Loucy (cell line): ENCODE measurements around the gene DSE.
A peak's percentile ranks its signal among the peaks of the same experiment; 100 is the strongest.

ENCODE experiments used
- H2AFZ ChIP-seq: fragments of 200-600 bp; sonication (generic); 2 replicates; pipeline ENCODE4 v1.6.0; 2016; ENCODE audit warnings: antibody characterized with exemption, mild to moderate bottlenecking, low read length, moderate library complexity
- H3F3A ChIP-seq: fragments of 200-600 bp; 2 replicates; pipeline ENCODE4 v1.6.0; 2016; ENCODE audit warnings: antibody characterized with exemption, low read depth, mild to moderate bottlenecking
- H3K27me3 ChIP-seq: fragments of 200-600 bp; sonication (generic); 2 replicates; pipeline ENCODE4 v1.6.1; 2014; ENCODE audit warnings: low read length, mild to moderate bottlenecking; ENCODE audit not compliant: insufficient read depth, poor library complexity, severe bottlenecking
- H3K36me3 ChIP-seq: fragments of 200-600 bp; sonication (generic); 2 replicates; pipeline ENCODE4 v1.6.1; 2016; ENCODE audit warnings: low read length; ENCODE audit not compliant: insufficient read depth
- H3K4me1 ChIP-seq: fragments of 200-600 bp; sonication (generic); 2 replicates; pipeline ENCODE4 v1.5.1; 2014; ENCODE audit warnings: low read length, mild to moderate bottlenecking; ENCODE audit not compliant: insufficient read depth, poor library complexity, severe bottlenecking
- H3K4me2 ChIP-seq: fragments of 200-600 bp; sonication (generic); 2 replicates; pipeline ENCODE4 v1.6.0; 2014; ENCODE audit warnings: antibody characterized with exemption, low read length, low read depth, mild to moderate bottlenecking; ENCODE audit not compliant: poor library complexity, severe bottlenecking
- H3K4me3 ChIP-seq: fragments of 200-600 bp; sonication (generic); 2 replicates; pipeline ENCODE4 v1.5.1; 2014; ENCODE audit warnings: low read length, mild to moderate bottlenecking, mixed read lengths; ENCODE audit not compliant: poor library complexity, severe bottlenecking
- H3K79me2 ChIP-seq: fragments of 200-600 bp; sonication (generic); 2 replicates; pipeline ENCODE4 v1.6.1; 2014; ENCODE audit warnings: low read length; ENCODE audit not compliant: insufficient read depth
- H3K9ac ChIP-seq: fragments of 200-600 bp; sonication (generic); 2 replicates; pipeline ENCODE4 v1.6.0; 2014; ENCODE audit warnings: mild to moderate bottlenecking, low read depth, low read length, moderate library complexity; ENCODE audit not compliant: poor library complexity, severe bottlenecking
- H3K9me2 ChIP-seq: fragments of 200-600 bp; sonication (generic); replicated peaks from 2 replicates; pipeline ENCODE4 v1.6.1; 2016; ENCODE audit warnings: low read depth, low read length, mixed read lengths
- H3K9me3 ChIP-seq: fragments of 200-600 bp; sonication (generic); 2 replicates; pipeline ENCODE4 v1.6.1; 2014; ENCODE audit warnings: mild to moderate bottlenecking, antibody characterized with exemption, low read length, low read depth; ENCODE audit not compliant: insufficient read depth
- H4K20me1 ChIP-seq: fragments of 200-600 bp; sonication (generic); 2 replicates; pipeline ENCODE4 v1.6.0; 2014; ENCODE audit warnings: antibody characterized with exemption, low read length, mild to moderate bottlenecking; ENCODE audit not compliant: insufficient read depth, poor library complexity, severe bottlenecking
- EZH2phosphoT487 ChIP-seq: fragments of 200-600 bp; IDR thresholded peaks from 2 replicates; pipeline ENCODE4 v1.6.1; 2018; ENCODE audit warnings: antibody characterized with exemption, mild to moderate bottlenecking, moderate library complexity, borderline replicate concordance
- TF ChIP-seq, protein P1 (sequence below): fragments of 200-600 bp; sonication (generic); conservative IDR thresholded peaks from 2 replicates; pipeline ENCODE4 v1.5.1; 2014; ENCODE audit warnings: mild to moderate bottlenecking, antibody characterized with exemption, low read length

The DSE gene

DNA sequence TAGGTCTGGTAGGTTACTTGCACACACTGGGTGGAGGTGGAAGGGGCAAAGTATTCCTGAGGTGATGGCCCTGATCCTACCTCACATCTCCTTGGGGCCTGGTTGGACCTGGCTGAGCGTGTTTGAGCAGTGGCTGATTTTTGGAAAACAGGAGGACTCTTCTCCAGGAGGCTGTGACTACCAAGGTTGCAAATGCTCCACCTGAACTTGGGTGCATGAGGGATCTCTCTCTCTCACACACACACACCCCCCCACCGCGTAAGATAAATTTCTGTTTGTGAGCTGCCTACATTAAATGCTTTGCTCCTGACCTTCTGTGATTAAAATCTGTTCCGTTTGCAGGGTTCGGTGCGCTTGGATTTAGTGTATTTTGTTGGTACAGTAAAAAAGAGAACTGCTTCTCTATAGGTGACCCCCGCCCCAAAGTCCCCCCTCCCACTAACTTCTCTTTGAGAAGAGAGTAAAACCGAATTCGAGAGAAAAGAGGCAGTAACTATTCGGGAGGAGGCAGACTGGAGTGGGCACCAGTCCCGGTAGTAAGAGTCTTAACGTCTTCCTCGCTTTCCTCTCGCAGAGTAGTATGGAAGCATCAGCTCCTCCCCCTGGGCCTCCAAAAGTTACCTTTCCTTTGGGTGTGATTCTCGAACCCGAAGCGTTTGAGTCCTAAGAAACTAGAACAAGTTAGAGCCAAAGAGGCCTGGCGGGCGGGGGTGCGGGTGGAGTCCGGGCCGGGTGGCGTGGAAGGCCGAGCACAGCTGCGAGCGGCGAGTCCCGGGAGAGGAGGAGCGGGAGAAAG lies 585 bp upstream of the DSE start:
- TF ChIP-seq, protein P1, sequence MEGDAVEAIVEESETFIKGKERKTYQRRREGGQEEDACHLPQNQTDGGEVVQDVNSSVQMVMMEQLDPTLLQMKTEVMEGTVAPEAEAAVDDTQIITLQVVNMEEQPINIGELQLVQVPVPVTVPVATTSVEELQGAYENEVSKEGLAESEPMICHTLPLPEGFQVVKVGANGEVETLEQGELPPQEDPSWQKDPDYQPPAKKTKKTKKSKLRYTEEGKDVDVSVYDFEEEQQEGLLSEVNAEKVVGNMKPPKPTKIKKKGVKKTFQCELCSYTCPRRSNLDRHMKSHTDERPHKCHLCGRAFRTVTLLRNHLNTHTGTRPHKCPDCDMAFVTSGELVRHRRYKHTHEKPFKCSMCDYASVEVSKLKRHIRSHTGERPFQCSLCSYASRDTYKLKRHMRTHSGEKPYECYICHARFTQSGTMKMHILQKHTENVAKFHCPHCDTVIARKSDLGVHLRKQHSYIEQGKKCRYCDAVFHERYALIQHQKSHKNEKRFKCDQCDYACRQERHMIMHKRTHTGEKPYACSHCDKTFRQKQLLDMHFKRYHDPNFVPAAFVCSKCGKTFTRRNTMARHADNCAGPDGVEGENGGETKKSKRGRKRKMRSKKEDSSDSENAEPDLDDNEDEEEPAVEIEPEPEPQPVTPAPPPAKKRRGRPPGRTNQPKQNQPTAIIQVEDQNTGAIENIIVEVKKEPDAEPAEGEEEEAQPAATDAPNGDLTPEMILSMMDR = no peak
- no peak for TF ChIP-seq EZH2phosphoT487
- no peaks in the 10 kb centered on the region for H3K9me3 ChIP-seq
- no peaks in the 10 kb centered on the region for H4K20me1 ChIP-seq
- H2AFZ ChIP-seq = peak overlapping the region; percentile 93
- H3F3A ChIP-seq = no peaks in the 10 kb centered on the region
- peak overlapping the region; percentile 69 for H3K9ac ChIP-seq
- H3K27me3 ChIP-seq = peaks cover 7% of the 10 kb centered on the region
- peak overlapping the region; percentile 80 for H3K4me3 ChIP-seq
- no peaks in the 10 kb centered on the region for H3K79me2 ChIP-seq
- peak overlapping the region; percentile 98 for H3K4me2 ChIP-seq
- H3K9me2 ChIP-seq = no peaks in the 10 kb centered on the region
- H3K4me1 ChIP-seq = peaks cover 23% of the 10 kb centered on the region
- no peaks in the 10 kb centered on the region for H3K36me3 ChIP-seq

DNA sequence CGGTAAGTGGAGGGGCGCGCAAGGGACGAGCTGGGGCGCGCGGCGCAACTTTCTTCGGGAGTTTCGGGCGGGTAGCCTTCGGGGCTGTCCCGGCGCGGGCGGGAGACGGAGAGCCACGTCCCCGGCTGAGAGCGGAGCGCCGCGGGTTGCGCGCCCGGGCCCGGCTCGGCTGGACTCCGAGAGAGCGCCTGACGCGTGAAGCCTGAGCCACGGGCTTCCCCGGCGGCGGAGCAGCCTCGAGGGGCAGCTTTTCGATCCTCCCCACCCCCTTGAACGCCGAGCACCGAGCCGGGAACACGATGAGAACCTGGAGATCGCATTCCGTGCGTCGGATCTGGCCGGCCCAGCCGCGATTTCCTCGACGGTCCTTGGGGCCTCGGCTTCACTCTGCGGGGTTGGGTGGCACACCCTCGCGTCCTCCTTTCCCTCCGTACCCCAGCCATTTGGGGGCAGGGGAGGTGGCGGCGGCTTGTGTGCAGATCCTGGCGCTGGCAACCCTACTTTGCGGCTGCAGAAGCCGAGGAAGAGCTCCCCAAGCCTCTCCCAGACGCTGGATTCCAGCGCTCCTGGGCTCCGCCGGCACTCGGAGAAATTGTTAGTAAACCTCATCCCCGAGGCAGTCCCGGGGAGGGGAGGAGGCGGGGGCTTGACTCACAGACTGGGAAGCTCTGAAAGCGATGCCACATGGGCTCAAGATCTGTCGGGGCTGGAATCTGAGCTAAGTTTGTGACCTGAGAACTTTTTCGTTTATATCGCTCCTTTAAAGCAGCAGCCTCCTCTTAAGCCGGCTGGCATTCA lies 572 bp downstream of the DSE start:
- H3K9me3 ChIP-seq = no peaks in the 10 kb centered on the region
- no peaks in the 10 kb centered on the region for H4K20me1 ChIP-seq
- H2AFZ ChIP-seq = peak overlapping the region; percentile 93
- peaks cover 23% of the 10 kb centered on the region for H3K4me1 ChIP-seq
- no peaks in the 10 kb centered on the region for H3K9me2 ChIP-seq
- peaks cover 7% of the 10 kb centered on the region for H3K27me3 ChIP-seq
- no peak for TF ChIP-seq EZH2phosphoT487
- TF ChIP-seq, protein P1 = no peak
- no peaks in the 10 kb centered on the region for H3K79me2 ChIP-seq
- peak overlapping the region; percentile 98 for H3K4me2 ChIP-seq
- no peaks in the 10 kb centered on the region for H3F3A ChIP-seq
- peak overlapping the region; percentile 69 for H3K9ac ChIP-seq
- H3K36me3 ChIP-seq = no peaks in the 10 kb centered on the region
- H3K4me3 ChIP-seq = peak overlapping the region; percentile 80

DNA sequence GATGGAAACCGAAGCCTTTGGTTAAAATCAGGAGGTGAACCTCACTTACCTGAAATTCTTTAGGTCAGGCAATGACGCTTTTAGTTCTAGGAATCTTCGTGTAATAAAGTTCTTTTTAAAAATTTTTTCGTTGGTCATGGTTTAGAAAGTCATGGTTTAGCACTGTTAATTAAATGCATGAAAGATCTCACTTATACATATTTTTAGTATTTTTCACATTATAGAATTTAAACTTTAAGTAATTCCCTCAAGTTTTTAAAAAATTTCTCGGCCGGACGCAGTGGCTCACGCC lies 1.1 kb downstream of the DSE start:
- Histone ChIP-seq H4K20me1 (no peaks in the 10 kb centered on the region), H3K4me3 (peak overlapping the region; percentile 80), H3F3A (no peaks in the 10 kb centered on the region), H3K9me2 (no peaks in the 10 kb centered on the region), H3K9ac (peak overlapping the region; percentile 69), H3K4me1 (peaks cover 23% of the 10 kb centered on the region), H3K36me3 (no peaks in the 10 kb centered on the region), H3K79me2 (no peaks in the 10 kb centered on the region), H3K9me3 (no peaks in the 10 kb centered on the region), H3K27me3 (peaks cover 7% of the 10 kb centered on the region), H2AFZ (peak overlapping the region; percentile 93), H3K4me2 (peak overlapping the region; percentile 98)
- no peak for TF ChIP-seq EZH2phosphoT487
- TF ChIP-seq, protein P1 = no peak
